Trophoblast cell (in vitro differentiated cells and primary cell): ENCODE results near the gene MIS18A.

ENCODE experiments used
- DNase-seq, 2 donors: peaks; one replicate each; pipeline ENCODE4 v3.0.0-alpha.2; 2016
- H2AFZ ChIP-seq: 2 replicates; pipeline ENCODE4 v1.6.1; 2013; ENCODE audit warnings: low read length, moderate library complexity, mild to moderate bottlenecking; ENCODE audit not compliant: insufficient read depth, poor library complexity
- H2AK5ac ChIP-seq: 2 replicates; pipeline ENCODE4 v1.6.1; 2013; ENCODE audit warnings: mild to moderate bottlenecking, low read length
- H2BK120ac ChIP-seq: 2 replicates; pipeline ENCODE4 v1.6.1; 2013; ENCODE audit warnings: low read length, mild to moderate bottlenecking, moderate library complexity; ENCODE audit not compliant: insufficient read depth, poor library complexity
- H2BK12ac ChIP-seq: 2 replicates; pipeline ENCODE4 v1.6.1; 2013; ENCODE audit warnings: mild to moderate bottlenecking, low read length, moderate library complexity
- H2BK5ac ChIP-seq: 2 replicates; pipeline ENCODE4 v1.6.1; 2013; ENCODE audit warnings: low read length, low read depth, moderate library complexity, mild to moderate bottlenecking; ENCODE audit not compliant: poor library complexity
- H3K14ac ChIP-seq: 2 replicates; pipeline ENCODE4 v1.6.1; 2013; ENCODE audit warnings: mild to moderate bottlenecking, low read length
- H3K18ac ChIP-seq: 2 replicates; pipeline ENCODE4 v1.6.1; 2013; ENCODE audit warnings: mild to moderate bottlenecking, low read length
- H3K23ac ChIP-seq: 2 replicates; pipeline ENCODE4 v1.6.1; 2013; ENCODE audit warnings: low read length
- H3K27ac ChIP-seq: 2 replicates; pipeline ENCODE4 v1.5.1; 2013; ENCODE audit warnings: low read depth, mild to moderate bottlenecking, inconsistent platforms, low read length, moderate library complexity
- H3K27me3 ChIP-seq: 2 replicates; pipeline ENCODE4 v1.6.1; 2013; ENCODE audit warnings: inconsistent platforms, mild to moderate bottlenecking, low read length, moderate library complexity; ENCODE audit not compliant: insufficient read depth
- H3K36me3 ChIP-seq, 2 experiments: 1 replicate in 1 of 2; 2 replicates in 1 of 2; pipeline ENCODE4 v1.6.1; 2013; ENCODE audit warnings: low read length in 2 of 2, mild to moderate bottlenecking in 2 of 2, moderate library complexity in 1 of 2; ENCODE audit not compliant: insufficient read depth in 2 of 2, control insufficient read depth in 1 of 2
- H3K4ac ChIP-seq: 2 replicates; pipeline ENCODE4 v1.6.1; 2013; ENCODE audit warnings: low read depth, mild to moderate bottlenecking, low read length, moderate library complexity
- H3K4me1 ChIP-seq, 2 experiments: 1 replicate in 1 of 2; 2 replicates in 1 of 2; pipeline ENCODE4 v1.6.1; 2013; ENCODE audit warnings: low read length in 2 of 2, mild to moderate bottlenecking in 2 of 2, moderate library complexity in 1 of 2; ENCODE audit not compliant: insufficient read depth in 2 of 2, control insufficient read depth in 1 of 2
- H3K4me2 ChIP-seq: 2 replicates; pipeline ENCODE4 v1.6.1; 2013; ENCODE audit warnings: inconsistent platforms, mild to moderate bottlenecking, low read length, moderate library complexity
- H3K4me3 ChIP-seq: 2 replicates; pipeline ENCODE4 v1.5.1; 2013; ENCODE audit warnings: mild to moderate bottlenecking, low read depth, low read length, inconsistent platforms
- H3K79me1 ChIP-seq: one replicate; pipeline ENCODE4 v1.6.1; 2013; ENCODE audit warnings: low read length
- H3K79me2 ChIP-seq: 2 replicates; pipeline ENCODE4 v1.6.1; 2013; ENCODE audit warnings: low read length, mild to moderate bottlenecking; ENCODE audit not compliant: control insufficient read depth, insufficient read depth, poor library complexity
- H3K9ac ChIP-seq: 2 replicates; pipeline ENCODE4 v1.6.1; 2013; ENCODE audit warnings: mild to moderate bottlenecking, low read length
- H3K9me3 ChIP-seq: 2 replicates; pipeline ENCODE4 v1.6.1; 2013; ENCODE audit warnings: low read depth, mild to moderate bottlenecking, control low read depth, inconsistent platforms, low read length; ENCODE audit not compliant: insufficient read depth
- H4K12ac ChIP-seq: 2 replicates; pipeline ENCODE4 v1.6.1; 2013; ENCODE audit warnings: low read depth, mild to moderate bottlenecking, low read length, moderate library complexity
- H4K8ac ChIP-seq: 2 replicates; pipeline ENCODE4 v1.6.1; 2013; ENCODE audit warnings: low read depth, mild to moderate bottlenecking, low read length, moderate library complexity
- H4K91ac ChIP-seq: one replicate; pipeline ENCODE4 v1.6.1; 2013; ENCODE audit warnings: low read depth, mild to moderate bottlenecking, low read length, moderate library complexity
- WGBS: extraction: QIAGEN DNeasy Blood & Tissue Kit; methylation state at CpG from one replicate; pipeline ENCODE4 v1.1.7; 2013; ENCODE audit warnings: missing lambda C conversion rate; ENCODE audit not compliant: insufficient read length, insufficient coverage; ENCODE audit errors: extremely low coverage; 5-methylcytosine and 5-hydroxymethylcytosine counted together

The MIS18A gene

GRCh38 chr21:32237021-32237420 lies 41.8 kb downstream of the MIS18A start:
- no peak overlapping the region for H2AK5ac ChIP-seq
- no peak overlapping the region for H3K27ac ChIP-seq
- no peak overlapping the region for H3K4ac ChIP-seq
- H2BK5ac ChIP-seq, result no peak overlapping the region
- no peak overlapping the region for H3K14ac ChIP-seq
- no peak overlapping the region for H2AFZ ChIP-seq
- H3K4me3 ChIP-seq, result no peak overlapping the region
- no peak overlapping the region for H4K12ac ChIP-seq
- peaks cover 2% of the 10 kb centered on the region for H3K9me3 ChIP-seq
- no peaks in the 10 kb centered on the region for H3K4me1 ChIP-seq
- H3K4me2 ChIP-seq, result no peak overlapping the region
- no peak overlapping the region for H4K91ac ChIP-seq
- H2BK120ac ChIP-seq, result no peak overlapping the region
- no peaks in the 10 kb centered on the region for H3K36me3 ChIP-seq
- no peak overlapping the region for H3K9ac ChIP-seq
- H3K27me3 ChIP-seq, result no peaks in the 10 kb centered on the region
- H3K79me2 ChIP-seq, result no peaks in the 10 kb centered on the region
- no peak overlapping the region for H2BK12ac ChIP-seq
- no peak overlapping the region for H4K8ac ChIP-seq
- no peaks in the 10 kb centered on the region for H3K79me1 ChIP-seq
- no CpG with 5 or more reads among the region's 3 CpGs for WGBS
- no peak overlapping the region for H3K23ac ChIP-seq
- no peak for DNase-seq
- no peak overlapping the region for H3K18ac ChIP-seq

- no peak overlapping the region for H2BK5ac ChIP-seq
- no peak overlapping the region for H2BK12ac ChIP-seq
- peaks cover 2% of the 10 kb centered on the region for H3K9me3 ChIP-seq
- H2AFZ ChIP-seq, result no peak overlapping the region
- no peak for DNase-seq
- H3K4me2 ChIP-seq, result no peak overlapping the region
- H4K12ac ChIP-seq, result no peak overlapping the region
- no peaks in the 10 kb centered on the region for H3K36me3 ChIP-seq
- no peak overlapping the region for H3K18ac ChIP-seq
- no peak overlapping the region for H3K14ac ChIP-seq
- no peak overlapping the region for H2BK120ac ChIP-seq
- no CpG with 5 or more reads among the region's 4 CpGs for WGBS
- H3K23ac ChIP-seq, result no peak overlapping the region
- H2AK5ac ChIP-seq, result no peak overlapping the region
- no peak overlapping the region for H3K27ac ChIP-seq
- H4K91ac ChIP-seq, result no peak overlapping the region
- no peak overlapping the region for H3K9ac ChIP-seq
- H3K79me1 ChIP-seq, result no peaks in the 10 kb centered on the region
- no peaks in the 10 kb centered on the region for H3K4me1 ChIP-seq
- no peaks in the 10 kb centered on the region for H3K27me3 ChIP-seq
- no peaks in the 10 kb centered on the region for H3K79me2 ChIP-seq
- no peak overlapping the region for H4K8ac ChIP-seq
- H3K4ac ChIP-seq, result no peak overlapping the region
- H3K4me3 ChIP-seq, result no peak overlapping the region
These were observed 45.0 kb downstream of the MIS18A start for GRCh38 chr21:32233722-32234301.

- no peak overlapping the region for H4K91ac ChIP-seq
- H2AFZ ChIP-seq, result no peak overlapping the region
- no peak overlapping the region for H3K4me3 ChIP-seq
- H4K8ac ChIP-seq, result no peak overlapping the region
- no peaks in the 10 kb centered on the region for H3K79me2 ChIP-seq
- no peaks in the 10 kb centered on the region for H3K79me1 ChIP-seq
- H3K4me2 ChIP-seq, result no peak overlapping the region
- H2BK5ac ChIP-seq, result no peak overlapping the region
- H3K23ac ChIP-seq, result no peak overlapping the region
- H4K12ac ChIP-seq, result no peak overlapping the region
- H3K27me3 ChIP-seq, result no peaks in the 10 kb centered on the region
- H2BK120ac ChIP-seq, result no peak overlapping the region
- H3K14ac ChIP-seq, result no peak overlapping the region
- no peak overlapping the region for H3K18ac ChIP-seq
- no peak for DNase-seq
- no peak overlapping the region for H3K27ac ChIP-seq
- H3K4me1 ChIP-seq, result no peaks in the 10 kb centered on the region
- no peak overlapping the region for H2BK12ac ChIP-seq
- no peak overlapping the region for H2AK5ac ChIP-seq
- H3K9me3 ChIP-seq, result peaks cover 2% of the 10 kb centered on the region
- H3K4ac ChIP-seq, result no peak overlapping the region
- no peaks in the 10 kb centered on the region for H3K36me3 ChIP-seq
- no CpG with 5 or more reads among the region's 4 CpGs for whole genome bisulfite sequencing
- H3K9ac ChIP-seq, result no peak overlapping the region
These were observed 45.7 kb downstream of the MIS18A start for GRCh38 chr21:32233055-32233546.

GRCh38 chr21:32226444-32226843 lies 52.4 kb downstream of the MIS18A start:
- no peak overlapping the region for H3K18ac ChIP-seq
- H2BK12ac ChIP-seq, result no peak overlapping the region
- no peaks in the 10 kb centered on the region for H3K79me2 ChIP-seq
- H3K79me1 ChIP-seq, result no peaks in the 10 kb centered on the region
- no peak overlapping the region for H4K8ac ChIP-seq
- H3K4me2 ChIP-seq, result no peak overlapping the region
- no peak overlapping the region for H3K14ac ChIP-seq
- H3K9me3 ChIP-seq, result no peaks in the 10 kb centered on the region
- no peak overlapping the region for H2BK120ac ChIP-seq
- no peaks in the 10 kb centered on the region for H3K4me1 ChIP-seq
- H2BK5ac ChIP-seq, result no peak overlapping the region
- H3K4me3 ChIP-seq, result no peak overlapping the region
- no peak overlapping the region for H3K23ac ChIP-seq
- H3K9ac ChIP-seq, result no peak overlapping the region
- no peaks in the 10 kb centered on the region for H3K27me3 ChIP-seq
- H2AK5ac ChIP-seq, result no peak overlapping the region
- H4K12ac ChIP-seq, result no peak overlapping the region
- H3K4ac ChIP-seq, result no peak overlapping the region
- WGBS, result no CpG with 5 or more reads among the region's 1 CpG
- H2AFZ ChIP-seq, result no peak overlapping the region
- H3K36me3 ChIP-seq, result no peaks in the 10 kb centered on the region
- H3K27ac ChIP-seq, result no peak overlapping the region
- no peak for DNase-seq
- no peak overlapping the region for H4K91ac ChIP-seq
